GM21381 (cell line): ENCODE results near the gene SRSF7.
"Not testable (repeated sequence)": the region's sequence is repeated elsewhere in the genome, so short reads cannot be mapped to it uniquely, and the experiment has no call there.

Experiments used
- ATAC-seq: cut with Tn5 transposase; IDR thresholded peaks from one replicate; pipeline ENCODE4 v1.9.1; 2021; ENCODE audit warnings: mild to moderate bottlenecking, moderate library complexity; ENCODE audit not compliant: unreplicated experiment

The SRSF7 gene

GRCh38 chr2:38750891-38751595, at the start of gene SRSF7:
TSS of gene SRSF7 (minus strand) at chr2:38751361. CDS start at chr2:38751256, 105 bp downstream.
- peak; percentile 78 for ATAC-seq

- ATAC-seq = no peak
These were observed 46.8 kb upstream of the SRSF7 start for GRCh38 chr2:38797953-38798352.

DNA sequence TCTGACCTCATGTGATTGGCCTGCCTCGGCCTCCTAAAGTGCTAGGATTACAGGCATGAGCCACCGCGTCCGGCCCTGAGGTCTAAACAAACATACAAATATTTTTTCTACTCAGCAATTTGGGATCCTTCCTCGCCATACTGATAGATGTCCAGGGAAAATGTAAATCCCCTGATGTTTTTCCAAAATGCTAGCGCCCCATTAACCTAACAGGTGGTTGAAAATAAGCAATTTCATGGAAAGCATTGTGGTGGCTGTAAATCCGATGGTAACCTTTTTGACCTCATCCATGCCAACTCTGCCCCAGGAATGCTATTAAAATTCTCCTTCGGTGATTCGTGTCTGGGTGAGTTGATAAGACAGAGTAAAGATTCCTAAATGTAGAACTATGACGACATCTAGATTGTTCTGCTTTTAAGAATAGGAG, 46.1 kb upstream of the SRSF7 start:
- ATAC-seq = no peak

GRCh38 chr2:38795016-38795415, 43.9 kb upstream of the SRSF7 start:
- ATAC-seq = not testable (repeated sequence)

GRCh38 chr2:38794235-38794946, 43.2 kb upstream of the SRSF7 start:
- ATAC-seq = no peak

GRCh38 chr2:38793511-38793910, 42.4 kb upstream of the SRSF7 start:
- no peak for ATAC-seq

DNA sequence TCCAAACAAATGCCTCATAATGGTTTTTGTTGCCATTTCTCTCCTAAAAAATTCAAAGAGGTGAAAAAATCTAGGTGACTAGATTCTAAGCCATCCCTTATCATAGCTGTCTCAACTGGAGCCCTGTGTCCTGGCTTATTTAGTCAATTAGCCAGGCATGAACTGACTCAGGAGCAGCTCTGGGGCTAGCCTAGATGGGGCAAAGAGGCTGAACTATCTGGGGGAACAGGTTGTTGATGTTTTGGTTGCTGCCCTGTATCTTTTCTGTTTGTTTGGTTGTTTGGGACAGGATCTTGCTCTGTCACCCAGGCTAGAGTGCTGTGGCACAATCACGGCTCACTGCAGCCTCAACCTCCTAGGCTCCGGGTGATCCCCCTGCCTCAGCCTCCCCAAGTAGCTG, 41.6 kb upstream of the SRSF7 start:
- no peak for ATAC-seq

GRCh38 chr2:38792321-38792720, 41.2 kb upstream of the SRSF7 start:
- ATAC-seq = not testable (repeated sequence)

- ATAC-seq = no peak
These were observed 40.6 kb upstream of the SRSF7 start for GRCh38 chr2:38791744-38792143.

- no peak for ATAC-seq
These were observed 38.5 kb upstream of the SRSF7 start for GRCh38 chr2:38789691-38790090.

- ATAC-seq = no peak
These were observed 37.1 kb upstream of the SRSF7 start for GRCh38 chr2:38788306-38788705.

DNA sequence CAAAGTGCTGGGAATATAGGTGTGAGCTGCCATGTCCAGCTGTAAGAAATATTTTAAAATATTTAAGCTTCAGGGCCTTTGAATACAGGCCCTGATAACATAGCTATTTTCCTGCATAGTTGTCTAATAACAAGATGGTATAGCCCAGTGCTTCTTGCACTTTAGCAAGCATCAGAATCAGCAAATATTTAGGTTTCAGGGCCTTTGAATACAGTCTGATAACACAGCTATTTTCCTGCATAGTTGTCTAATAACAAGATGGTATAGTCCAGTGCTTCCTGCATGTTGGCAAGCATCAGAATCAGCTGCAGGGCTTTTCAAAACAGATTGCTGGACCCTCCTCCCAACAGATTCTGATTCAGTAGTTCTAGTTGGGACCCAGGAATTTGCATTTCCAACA, 32.4 kb upstream of the SRSF7 start:
- ATAC-seq = no peak

GRCh38 chr2:38778687-38779082, 27.5 kb upstream of the SRSF7 start:
- no peak for ATAC-seq

DNA sequence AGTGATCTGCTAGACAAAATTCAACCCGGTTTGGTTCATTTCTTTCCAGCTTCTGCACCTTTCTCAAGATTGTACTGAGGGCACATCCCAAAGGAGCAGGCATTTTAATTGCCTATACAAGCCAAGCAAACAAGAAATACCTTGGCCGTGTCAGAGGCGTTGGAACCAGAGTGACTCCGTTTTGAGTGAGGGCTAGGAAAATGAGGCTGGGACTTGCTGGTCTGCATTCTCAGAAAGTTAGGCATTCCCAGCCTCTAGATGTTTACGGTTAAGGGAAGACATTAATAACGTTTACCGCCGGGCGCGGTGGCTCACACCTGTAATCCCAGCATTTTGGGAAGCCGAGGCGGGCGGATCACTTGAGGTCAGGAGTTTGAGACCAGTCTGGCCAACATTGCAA, 25.4 kb upstream of the SRSF7 start:
- no peak for ATAC-seq

DNA sequence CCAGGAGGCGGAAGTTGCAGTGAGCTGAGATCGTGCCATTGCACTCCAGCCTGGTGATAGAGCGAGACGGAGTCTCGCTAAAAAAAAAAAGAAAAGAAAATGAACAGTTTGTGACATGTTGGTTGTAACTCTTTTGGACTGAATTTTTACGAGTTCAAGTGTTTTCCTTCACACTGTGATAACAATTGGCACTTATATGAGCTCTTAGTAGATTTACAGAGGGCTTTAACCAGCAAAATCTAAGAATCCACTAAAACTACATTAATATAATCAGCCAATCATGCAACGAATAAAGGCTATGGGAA, 24.7 kb upstream of the SRSF7 start:
- ATAC-seq = no peak

- no peak for ATAC-seq
These were observed 24.1 kb upstream of the SRSF7 start for GRCh38 chr2:38775097-38775920.

- no peak for ATAC-seq
These were observed 20.5 kb upstream of the SRSF7 start for GRCh38 chr2:38771632-38772031.

GRCh38 chr2:38765551-38765950, 14.4 kb upstream of the SRSF7 start:
- ATAC-seq = no peak

- no peak for ATAC-seq
These were observed 14.0 kb upstream of the SRSF7 start for GRCh38 chr2:38765149-38765548.

- no peak for ATAC-seq
These were observed 12.6 kb upstream of the SRSF7 start for GRCh38 chr2:38763728-38764127.

- no peak for ATAC-seq
These were observed 12.1 kb upstream of the SRSF7 start for GRCh38 chr2:38763228-38763627.

DNA sequence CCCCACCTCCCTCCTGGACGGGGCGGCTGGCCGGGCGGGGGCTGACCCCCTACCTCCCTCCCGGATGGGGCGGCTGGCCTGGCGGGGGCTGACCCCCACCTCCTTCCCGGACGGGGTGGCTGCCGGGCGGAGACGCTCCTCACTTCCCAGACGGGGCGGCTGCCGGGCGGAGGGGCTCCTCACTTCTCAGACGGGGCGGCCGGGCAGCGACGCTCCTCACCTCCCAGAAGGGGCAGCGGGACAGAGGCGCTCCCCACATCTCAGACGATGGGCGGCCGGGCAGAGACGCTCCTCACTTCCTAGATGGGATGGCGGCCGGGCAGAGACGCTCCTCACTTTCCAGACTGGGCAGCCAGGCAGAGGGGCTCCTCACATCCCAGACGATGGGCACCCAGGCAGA, 4.7 kb upstream of the SRSF7 start:
- ATAC-seq = not testable (repeated sequence)
